Right kidney (tissue), 9 donors: ENCODE measurements around the gene SLC32A1.

Experiments
- DNase-seq: peaks from one replicate; pipeline ENCODE4 v3.0.0-alpha.2; 2016
- long read RNA-seq, 8 donors: transcript quantifications; one replicate each; lab custom pipeline, GENCODE V29; 2026

Gene SLC32A1
- long read RNA-seq, donor 1, partial matches to known transcripts: 0 of 1 reads
- long read RNA-seq, donor 1, other reads (novel, unspliced or antisense): 0 of 1 reads
- long read RNA-seq, donor 2, partial matches to known transcripts: 0 of 1 reads
- long read RNA-seq, donor 2, other reads (novel, unspliced or antisense): 0 of 1 reads
- long read RNA-seq, donor 3, partial matches to known transcripts: 0 of 1 reads
- long read RNA-seq, donor 3, other reads (novel, unspliced or antisense): 0 of 1 reads
- long read RNA-seq, donor 4, partial matches to known transcripts: 0 of 2 reads
- long read RNA-seq, donor 4, other reads (novel, unspliced or antisense): 0 of 2 reads
- long read RNA-seq, donor 5, partial matches to known transcripts: 0 of 4 reads
- long read RNA-seq, donor 5, other reads (novel, unspliced or antisense): 0 of 4 reads
- long read RNA-seq, donor 6: 0 reads
- long read RNA-seq, donor 7, partial matches to known transcripts: 0 of 2 reads
- long read RNA-seq, donor 7, other reads (novel, unspliced or antisense): 0 of 2 reads
- long read RNA-seq, donor 8, partial matches to known transcripts: 0 of 3 reads
- long read RNA-seq, donor 8, other reads (novel, unspliced or antisense): 0 of 3 reads

GRCh38 chr20:38723848-38724625, at the start of gene SLC32A1:
TSS of gene SLC32A1 (plus strand) at chr20:38724486. CDS start at chr20:38724725, 239 bp downstream.
- DNase-seq: peak; percentile 49

GRCh38 chr20:38674765-38675133, 49.5 kb upstream of the SLC32A1 start:
- no peak for DNase-seq

GRCh38 chr20:38676576-38676975, 47.7 kb upstream of the SLC32A1 start:
- no peak for DNase-seq

- peak; percentile 49 for DNase-seq
Measured at GRCh38 chr20:38680500-38681306, 43.6 kb upstream of the SLC32A1 start.

GRCh38 chr20:38685271-38685670, 39.0 kb upstream of the SLC32A1 start:
- DNase-seq: no peak

- no peak for DNase-seq
Measured at GRCh38 chr20:38685853-38686473, 38.3 kb upstream of the SLC32A1 start.

GRCh38 chr20:38692436-38693411, 31.6 kb upstream of the SLC32A1 start:
- peak; percentile 49 for DNase-seq

GRCh38 chr20:38697306-38697705, 27.0 kb upstream of the SLC32A1 start:
- no peak for DNase-seq

- no peak for DNase-seq
Measured at GRCh38 chr20:38698541-38698940, 25.7 kb upstream of the SLC32A1 start.

GRCh38 chr20:38700141-38700540, 24.1 kb upstream of the SLC32A1 start:
- no peak for DNase-seq

- no peak for DNase-seq
Measured at GRCh38 chr20:38700926-38701325, 23.4 kb upstream of the SLC32A1 start.

GRCh38 chr20:38703526-38703925, 20.8 kb upstream of the SLC32A1 start:
- DNase-seq: no peak

- no peak for DNase-seq
Measured at GRCh38 chr20:38704136-38704535, 20.1 kb upstream of the SLC32A1 start.

GRCh38 chr20:38706509-38706908, 17.8 kb upstream of the SLC32A1 start:
- DNase-seq: peak; percentile 52

- no peak for DNase-seq
Measured at GRCh38 chr20:38714308-38714707, 10.0 kb upstream of the SLC32A1 start.

GRCh38 chr20:38715646-38716045, 8.6 kb upstream of the SLC32A1 start:
- DNase-seq: no peak

- DNase-seq: no peak
Measured at GRCh38 chr20:38722683-38723016, 1.6 kb upstream of the SLC32A1 start.

- DNase-seq: peak; percentile 71
Measured at GRCh38 chr20:38723017-38723847, 1.1 kb upstream of the SLC32A1 start.

GRCh38 chr20:38724626-38725147, 401 bp downstream of the SLC32A1 start:
- DNase-seq: peak; percentile 58
